NCI-H2196 treated with DMSO at 0.1 percent for 48 hours (cell line): Measurements from ENCODE around the gene OR2AJ1.
"Not testable (repeated sequence)": the region's sequence is repeated elsewhere in the genome, so short reads cannot be mapped to it uniquely, and the experiment has no call there.

Experiments
- DNase-seq: peaks from one replicate; lab custom pipeline; 2025; ENCODE audit not compliant: unreplicated experiment; lab: John Stamatoyannopoulos, UW

The OR2AJ1 gene, protein sequence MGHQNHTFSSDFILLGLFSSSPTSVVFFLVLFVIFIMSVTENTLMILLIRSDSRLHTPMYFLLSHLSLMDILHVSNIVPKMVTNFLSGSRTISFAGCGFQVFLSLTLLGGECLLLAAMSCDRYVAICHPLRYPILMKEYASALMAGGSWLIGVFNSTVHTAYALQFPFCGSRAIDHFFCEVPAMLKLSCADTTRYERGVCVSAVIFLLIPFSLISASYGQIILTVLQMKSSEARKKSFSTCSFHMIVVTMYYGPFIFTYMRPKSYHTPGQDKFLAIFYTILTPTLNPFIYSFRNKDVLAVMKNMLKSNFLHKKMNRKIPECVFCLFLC

DNA sequence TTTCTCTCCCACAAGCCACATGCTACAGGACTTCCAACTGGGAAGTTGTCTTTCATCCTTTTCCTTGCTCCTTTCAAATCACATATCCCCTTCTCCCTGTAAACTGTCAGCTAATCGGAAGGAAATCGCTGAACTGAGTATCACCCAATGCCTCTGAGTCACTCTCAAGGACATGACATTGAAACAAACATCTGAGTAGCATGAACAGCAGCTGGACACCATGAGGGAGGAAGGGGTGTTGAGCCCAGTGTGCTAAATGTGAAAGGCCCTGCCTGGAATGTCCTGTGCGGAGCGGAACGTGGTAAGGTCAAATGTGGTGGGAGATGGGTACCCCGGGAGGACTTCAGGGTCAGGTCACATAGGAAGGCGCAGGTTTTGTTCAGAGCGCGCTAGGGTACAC, at the start of gene OR2AJ1:
TSS of gene OR2AJ1 (plus strand) at position 22 of the 400 bp plus-strand sequence. CDS start 8,880 bp downstream, outside the sequence.
- no peak for DNase-seq

DNA sequence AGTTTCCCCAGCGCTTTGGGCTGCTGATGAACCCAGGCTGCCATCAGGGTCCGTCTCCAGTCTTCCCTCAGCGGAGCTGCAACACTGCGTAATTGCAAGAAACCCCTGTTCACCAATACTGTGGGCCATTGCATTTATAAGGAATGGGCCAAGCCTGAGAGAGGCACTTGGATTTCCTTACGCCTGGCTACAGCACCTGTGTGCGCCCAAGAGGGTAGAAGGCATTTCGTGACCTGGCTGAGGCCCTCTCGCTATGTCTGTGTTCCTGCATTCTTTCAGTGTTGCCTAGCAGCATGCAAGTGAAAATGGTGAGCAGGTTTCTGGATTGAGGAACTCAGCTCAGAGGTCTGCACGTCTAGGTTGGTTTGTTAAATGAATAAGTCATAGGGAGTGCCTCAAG, 41.3 kb upstream of the OR2AJ1 start:
- DNase-seq = no peak

DNA sequence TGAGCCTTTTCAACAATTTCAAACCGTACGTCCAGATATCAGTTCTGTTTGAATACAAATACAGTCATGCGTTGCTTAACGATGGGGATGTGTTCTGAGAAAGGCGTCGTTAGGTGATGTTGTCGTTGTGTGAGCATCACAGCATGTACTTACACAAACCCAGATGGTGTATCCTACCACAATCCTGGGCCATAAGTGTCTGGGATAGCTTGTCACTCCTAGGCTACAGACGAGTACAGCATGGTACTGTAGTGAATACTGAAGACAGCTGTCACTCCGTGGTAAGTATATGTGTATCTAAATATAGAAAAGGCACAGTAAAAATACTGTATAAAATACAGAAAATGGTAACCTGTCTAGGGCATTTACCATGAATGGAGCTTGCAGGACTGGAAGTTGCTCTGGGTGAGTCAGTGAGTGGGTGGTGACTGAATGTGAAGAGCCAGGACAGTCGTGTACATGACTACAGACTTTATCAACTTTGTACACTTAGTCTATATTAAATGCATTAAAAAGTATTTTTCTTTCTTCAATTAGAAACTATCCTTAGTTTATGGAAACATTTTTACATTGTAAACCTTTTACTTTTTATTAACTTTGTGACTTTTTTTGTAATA, 39.8 kb upstream of the OR2AJ1 start:
- DNase-seq = no peak

DNA sequence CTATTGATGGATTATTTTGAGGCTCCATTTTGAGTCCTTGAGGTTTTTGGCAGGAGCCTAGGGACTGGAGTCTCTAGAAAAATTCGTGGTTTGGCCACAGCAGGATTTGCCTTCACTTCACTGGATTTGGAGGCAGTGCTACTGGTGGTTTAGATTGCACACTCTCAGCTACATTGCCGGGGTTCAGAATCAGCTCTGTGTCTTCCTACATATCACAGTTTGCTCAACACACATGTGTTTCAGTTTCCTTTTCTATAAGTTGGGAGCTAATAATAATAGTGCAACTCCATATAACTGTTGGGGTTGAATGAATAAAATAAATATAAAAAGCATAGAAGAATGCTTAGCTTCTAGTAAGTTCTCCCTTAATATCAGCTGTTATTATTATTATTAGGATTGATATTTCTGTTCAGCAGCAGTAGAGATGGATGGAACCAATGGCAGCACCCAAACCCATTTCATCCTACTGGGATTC, 29.5 kb upstream of the OR2AJ1 start, which contains the start of gene OR2W3:
TSS of gene OR2W3 (plus strand) at position 425 of the 475 bp plus-strand sequence. CDS start at position 425, 0 bp downstream.
- DNase-seq = no peak

DNA sequence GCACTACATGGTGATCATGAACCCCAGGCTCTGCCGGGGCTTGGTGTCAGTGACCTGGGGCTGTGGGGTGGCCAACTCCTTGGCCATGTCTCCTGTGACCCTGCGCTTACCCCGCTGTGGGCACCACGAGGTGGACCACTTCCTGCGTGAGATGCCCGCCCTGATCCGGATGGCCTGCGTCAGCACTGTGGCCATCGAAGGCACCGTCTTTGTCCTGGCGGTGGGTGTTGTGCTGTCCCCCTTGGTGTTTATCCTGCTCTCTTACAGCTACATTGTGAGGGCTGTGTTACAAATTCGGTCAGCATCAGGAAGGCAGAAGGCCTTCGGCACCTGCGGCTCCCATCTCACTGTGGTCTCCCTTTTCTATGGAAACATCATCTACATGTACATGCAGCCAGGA, 28.7 kb upstream of the OR2AJ1 start:
- no peak for DNase-seq

DNA sequence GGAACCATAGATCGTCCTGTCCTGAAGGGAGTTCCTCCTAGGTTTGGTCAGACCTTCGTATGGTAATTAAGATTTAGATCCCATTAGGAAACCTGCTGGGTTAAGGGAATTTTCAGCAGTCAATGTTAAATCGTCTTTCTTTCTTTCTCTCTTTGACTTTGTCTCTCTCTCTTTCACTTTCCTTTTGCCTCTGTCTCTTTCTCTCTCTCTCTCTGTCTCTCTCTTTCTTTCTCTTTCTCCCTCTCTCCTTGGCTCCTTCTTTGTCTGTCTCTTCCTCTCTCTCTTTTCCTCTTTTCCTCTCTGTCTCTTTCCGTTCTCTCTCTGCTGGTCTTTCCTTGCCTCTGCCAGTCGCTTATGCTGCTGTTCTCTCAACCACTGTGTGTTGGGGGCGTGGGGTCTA, 20.6 kb upstream of the OR2AJ1 start:
- DNase-seq = no peak

DNA sequence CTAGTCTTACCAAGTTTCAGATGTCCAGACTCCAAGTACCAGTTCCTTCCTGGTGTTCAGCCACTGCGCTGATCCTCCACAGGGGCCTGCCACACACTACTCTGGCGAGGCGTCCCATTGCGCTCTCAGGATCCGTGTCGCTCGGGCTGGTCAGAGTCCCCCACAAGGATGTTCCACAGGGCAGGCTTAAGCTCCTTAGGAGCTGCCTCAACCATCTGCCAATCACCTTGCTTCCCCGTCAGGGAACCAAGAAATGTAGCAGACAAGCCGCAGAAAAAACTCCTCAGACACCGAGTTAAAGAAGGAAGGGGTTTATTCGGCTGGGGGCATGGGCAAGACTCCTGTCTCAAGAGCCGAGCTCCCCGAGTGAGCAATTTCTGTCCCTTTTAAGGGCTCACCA, 19.5 kb upstream of the OR2AJ1 start:
- no peak for DNase-seq

DNA sequence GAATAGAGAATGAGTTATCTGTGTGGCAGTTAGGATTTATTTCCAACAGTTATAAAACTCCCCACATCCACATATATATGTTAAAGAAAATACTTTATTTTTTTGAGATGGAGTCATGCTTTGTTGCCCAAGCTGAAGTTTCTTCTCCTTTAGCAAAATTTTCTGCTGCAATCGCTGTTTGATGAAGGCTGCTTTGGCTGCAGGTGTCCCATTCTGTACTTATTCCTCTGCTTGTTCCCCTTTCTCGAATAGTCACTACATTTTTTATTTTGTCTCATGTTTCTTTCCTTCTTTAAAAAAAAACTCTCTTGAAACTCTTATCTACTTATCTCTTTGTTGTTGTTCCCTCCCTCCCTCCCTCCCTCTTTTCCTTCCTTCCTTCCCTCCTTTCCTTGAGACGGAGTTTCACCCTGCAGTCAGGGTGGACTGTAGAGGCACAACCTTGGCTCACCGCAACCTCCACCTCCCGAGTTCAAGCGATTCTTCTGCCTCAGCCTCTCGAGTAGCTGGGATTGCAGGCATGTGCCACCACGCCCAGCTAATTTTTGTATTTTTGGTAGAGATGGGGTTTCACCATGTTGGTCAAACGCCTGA, 18.7 kb upstream of the OR2AJ1 start:
- DNase-seq = no peak

DNA sequence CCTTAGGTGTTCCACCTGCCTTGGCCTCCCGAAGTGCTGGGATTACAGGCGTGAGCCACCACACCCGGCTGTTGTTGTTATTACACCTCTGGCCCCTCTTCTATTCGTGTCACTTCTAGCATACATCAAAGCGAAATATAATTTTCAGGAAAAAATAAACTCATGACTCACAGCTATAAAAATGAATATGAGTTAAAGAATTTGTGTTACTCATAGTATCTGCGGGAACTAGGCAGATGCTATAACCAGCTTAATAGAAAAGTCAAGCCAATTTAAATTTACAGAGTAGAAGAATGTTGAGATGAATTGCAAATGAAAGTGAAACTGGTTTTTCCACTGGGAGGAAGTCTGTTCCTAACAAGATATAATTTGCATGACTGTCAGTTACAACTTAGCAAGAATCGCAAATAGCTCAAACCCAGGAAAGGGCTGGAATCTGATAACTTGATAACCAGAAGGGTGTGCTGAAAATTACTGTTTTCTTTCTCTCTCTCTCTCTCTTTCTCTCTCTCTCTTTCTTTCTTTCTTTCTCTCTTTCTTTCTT, 18.1 kb upstream of the OR2AJ1 start:
- DNase-seq = no peak

DNA sequence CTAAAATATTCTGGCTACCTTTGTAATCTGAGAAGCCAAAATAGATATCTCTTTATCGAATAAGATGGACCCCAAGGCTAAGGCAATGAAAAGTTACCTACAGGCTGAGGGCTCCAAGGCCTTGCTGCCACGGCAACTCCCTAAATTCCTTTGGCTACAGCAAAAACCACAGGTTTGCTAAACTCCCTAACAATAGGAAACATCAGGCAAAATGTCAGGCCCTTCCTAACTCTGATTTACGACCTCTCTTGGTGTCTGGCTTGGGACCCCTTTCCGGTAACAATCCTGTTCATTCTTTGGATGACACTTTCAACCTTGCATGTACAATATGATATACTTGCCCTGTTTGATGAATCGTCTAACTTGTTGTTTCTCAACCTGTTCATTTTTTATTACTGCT, 15.9 kb upstream of the OR2AJ1 start:
- no peak for DNase-seq

DNA sequence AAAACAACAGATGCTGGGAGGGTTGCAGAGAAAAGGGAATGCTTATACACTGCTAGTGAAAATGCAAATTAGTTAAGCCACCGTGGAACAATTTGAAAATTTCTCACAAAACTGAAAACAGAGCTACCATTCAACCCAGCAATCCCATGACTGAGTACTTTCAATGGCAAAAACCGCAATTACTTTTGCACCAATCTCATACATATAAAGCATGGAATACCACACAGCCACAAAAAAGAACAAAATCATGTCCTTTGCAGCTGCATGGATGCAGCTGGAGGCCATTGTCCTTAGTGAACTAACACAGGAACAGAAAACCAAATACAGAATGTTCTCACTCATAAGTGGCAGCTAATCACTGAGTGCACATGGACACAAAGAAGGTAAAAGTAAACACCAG, 10.9 kb upstream of the OR2AJ1 start:
- DNase-seq = no peak

DNA sequence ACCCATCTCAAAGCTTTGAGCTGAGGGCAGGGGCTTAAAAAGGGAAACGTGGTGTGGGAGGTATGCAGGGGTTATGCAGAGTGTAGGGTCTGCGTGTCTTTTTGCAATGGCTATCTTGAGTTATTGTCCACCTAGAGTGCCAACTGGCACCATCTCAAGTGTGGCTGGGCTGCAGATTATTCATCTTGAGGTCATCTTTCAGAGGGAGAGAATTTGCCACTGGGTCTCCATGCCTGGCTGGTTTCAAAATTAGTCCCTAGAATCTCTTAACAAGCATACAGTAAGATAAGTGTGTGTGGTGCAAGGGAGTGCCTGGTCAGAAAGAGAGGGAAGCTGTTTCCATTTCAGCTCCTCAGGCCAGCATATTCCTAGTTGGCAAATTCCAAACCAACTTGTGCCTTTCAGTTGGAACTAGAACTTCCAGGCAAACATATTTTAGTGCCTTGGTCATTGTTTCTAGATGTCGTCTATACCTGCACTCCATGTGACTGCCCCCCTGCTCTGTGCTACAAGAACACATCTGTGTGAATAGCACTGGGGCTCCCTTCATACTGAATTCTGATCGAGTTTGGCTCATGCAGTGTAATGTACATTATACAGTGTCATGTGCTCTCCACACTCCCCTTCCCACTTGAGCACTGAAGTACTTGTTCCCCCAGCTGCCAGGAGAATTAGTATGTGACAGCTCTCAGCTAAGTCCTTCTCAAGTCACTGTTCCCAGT, 9.6 kb upstream of the OR2AJ1 start:
- DNase-seq = no peak

DNA sequence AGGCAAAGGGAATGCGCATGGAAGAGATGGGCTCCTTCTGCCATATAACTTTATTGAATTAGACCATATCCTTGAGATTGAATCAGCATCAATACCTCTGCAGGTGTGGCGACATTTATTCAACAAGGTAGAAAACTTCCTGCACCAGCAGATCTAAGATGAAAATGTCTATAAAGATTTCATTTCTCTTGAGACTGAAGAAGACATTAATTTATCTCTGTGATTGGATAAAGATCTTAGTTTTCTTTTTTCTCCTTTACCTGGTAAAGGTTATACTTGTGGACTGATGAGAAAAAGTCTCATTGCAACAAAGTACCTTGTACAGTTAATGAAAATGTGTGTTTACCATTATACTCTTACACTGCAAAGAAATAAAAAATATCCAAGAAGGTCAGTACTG, 4.7 kb upstream of the OR2AJ1 start, which contains the start of gene OR2T8:
TSS of gene OR2T8 (plus strand) at position 301 of the 400 bp plus-strand sequence. CDS start 766 bp downstream, outside the sequence.
- DNase-seq = no peak

DNA sequence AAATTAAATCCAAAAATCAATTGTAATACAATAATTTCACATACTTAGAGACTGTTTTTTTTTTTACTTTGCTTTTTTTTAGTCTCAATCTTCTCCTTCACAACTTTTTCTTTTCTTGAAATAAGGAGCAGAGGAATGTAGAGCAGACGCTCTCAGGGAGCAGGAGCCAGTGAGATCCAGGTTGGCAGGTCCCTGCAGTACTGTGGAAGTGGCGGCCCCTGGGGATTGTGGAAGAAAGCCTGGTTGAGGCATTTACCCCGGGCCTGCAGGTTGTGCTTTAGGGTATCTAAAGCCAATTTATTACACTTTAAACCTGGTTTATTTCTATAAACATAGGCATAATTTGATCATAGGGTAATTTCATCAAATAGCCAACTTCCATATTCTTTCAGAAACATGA, 748 bp upstream of the OR2AJ1 start:
- no peak for DNase-seq

DNA sequence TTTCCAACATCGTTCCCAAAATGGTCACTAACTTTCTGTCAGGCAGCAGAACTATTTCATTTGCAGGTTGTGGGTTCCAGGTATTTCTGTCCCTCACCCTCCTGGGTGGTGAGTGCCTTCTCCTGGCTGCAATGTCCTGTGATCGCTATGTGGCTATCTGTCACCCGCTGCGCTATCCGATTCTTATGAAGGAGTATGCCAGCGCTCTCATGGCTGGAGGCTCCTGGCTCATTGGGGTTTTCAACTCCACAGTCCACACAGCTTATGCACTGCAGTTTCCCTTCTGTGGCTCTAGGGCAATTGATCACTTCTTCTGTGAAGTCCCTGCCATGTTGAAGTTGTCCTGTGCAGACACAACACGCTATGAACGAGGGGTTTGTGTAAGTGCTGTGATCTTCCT, 9.3 kb downstream of the OR2AJ1 start:
- DNase-seq = no peak

DNA sequence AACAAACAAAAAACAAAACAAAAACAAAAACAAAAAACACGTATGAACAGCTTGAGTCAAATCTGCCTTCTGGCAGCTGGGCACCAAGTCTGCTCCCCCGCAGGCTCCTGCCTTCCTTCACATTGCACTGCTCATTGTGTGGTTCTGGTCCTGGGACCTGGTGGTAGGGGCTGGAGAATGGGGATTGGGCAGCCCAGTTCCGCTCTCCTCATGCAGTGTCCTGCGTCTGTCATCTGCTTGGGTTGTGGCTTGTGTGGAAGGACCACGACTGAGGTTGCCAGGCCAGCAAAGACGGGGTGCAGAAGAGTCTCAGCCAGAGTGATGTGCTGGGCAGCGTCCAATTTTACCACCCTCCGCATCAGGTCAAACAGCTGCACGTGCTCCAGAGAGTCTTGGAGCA, 11.1 kb downstream of the OR2AJ1 start:
- no peak for DNase-seq

DNA sequence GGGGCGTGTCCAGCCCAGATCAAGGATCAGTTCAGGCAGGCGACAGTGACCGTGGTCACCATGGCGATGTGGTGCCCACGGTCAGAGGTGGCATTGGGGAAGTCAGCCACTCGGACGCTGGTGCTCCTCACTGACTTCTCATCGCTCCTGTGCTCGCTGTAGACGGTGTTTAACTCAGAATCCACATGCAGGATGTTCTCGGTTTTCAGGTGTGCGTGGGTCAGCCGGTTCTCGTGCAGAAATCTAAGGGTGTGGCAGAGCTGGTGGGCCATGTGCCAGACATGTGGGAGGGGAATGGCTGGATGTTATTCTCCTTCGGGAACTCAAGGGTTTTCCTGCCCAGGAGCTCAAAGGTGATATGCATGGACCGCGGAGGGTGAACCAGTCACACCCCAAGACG, 11.7 kb downstream of the OR2AJ1 start:
- DNase-seq = no peak

DNA sequence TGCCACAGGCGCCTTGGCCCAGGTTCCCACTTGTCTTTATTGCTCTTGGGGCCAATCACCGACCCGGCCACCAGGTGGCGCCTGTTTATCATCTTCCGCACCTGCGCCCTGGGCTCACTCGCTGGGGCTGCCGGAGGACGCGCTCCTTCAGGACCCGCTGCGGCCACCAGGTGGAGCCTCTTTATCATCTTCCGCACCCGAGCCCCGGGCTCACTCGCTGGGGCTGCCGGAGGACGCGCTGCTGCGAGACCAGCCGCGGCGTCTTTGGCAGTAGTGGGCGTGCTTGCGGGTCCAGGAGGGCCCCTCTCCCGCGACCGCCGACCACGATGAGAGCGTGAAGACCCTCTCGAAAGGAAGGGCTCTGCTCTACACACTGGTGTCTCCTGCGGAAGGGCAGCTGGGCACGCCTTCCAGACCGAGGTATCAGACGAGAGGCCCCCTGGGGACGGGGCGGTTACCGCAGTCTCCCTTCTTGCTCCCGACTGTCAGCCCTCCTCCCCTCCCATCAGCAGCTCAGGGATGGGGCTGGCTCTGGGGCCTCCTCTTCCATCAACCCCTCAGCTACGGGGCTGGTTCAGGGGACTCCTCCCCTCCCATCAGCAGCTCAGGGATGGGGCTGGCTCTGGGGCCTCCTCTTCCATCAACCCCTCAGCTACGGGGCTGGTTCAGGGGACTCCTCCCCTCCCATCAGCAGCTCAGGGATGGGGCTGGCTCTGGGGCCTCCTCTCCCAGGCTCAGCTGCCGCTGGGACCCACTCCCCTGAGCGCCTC, 12.5 kb downstream of the OR2AJ1 start:
- not testable (repeated sequence) for DNase-seq

DNA sequence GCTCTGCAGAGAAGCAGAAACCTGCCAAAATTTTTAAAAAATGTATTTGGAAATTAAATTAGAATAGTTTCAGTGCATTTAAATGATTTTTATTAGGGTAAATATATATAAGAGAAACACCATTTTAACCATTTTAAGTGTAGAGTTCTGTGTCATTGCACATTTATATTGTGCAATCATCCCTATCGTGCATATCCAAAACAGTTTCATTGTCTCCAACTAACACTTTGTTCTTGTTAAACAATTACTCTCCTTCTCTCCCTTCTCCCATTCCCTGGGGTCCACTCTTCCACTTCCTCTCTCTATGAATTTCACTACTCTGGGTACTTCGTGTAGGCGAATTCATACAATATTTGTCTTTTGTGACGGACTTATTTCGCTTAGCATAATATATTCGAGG, 17.9 kb downstream of the OR2AJ1 start:
- DNase-seq = no peak

DNA sequence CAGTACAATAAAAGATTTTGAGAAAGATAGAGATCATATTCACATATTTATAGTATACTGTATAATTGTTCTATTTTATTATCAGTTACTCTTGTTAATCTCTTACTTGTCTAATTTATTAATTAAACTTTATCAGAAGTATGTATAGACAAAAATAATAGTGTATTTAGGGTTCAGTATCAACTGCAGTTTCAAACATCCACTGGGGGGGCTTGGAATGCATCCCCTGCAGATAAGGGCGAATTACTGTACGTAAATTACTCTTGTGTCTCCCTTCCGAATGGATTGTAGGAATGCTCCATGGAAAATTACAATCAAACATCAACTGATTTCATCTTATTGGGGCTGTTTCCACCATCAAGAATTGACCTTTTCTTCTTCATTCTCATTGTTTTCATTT, 23.9 kb downstream of the OR2AJ1 start, which contains the start of gene OR2L8:
TSS of gene OR2L8 (plus strand) at position 301 of the 400 bp plus-strand sequence. CDS start at position 301, 0 bp downstream.
- no peak for DNase-seq
